Activated CD8-positive, alpha-beta T cell treated with anti-CD3 and anti-CD28 coated beads, Interleukin-2, amount 10 ng/mL, durations not matched to agents 7 days and 5 days (primary cell): ENCODE measurements around the gene CIB4. TPM values are rescaled to one million over a fixed set of nuclear protein-coding genes. Genes with fewer than 3 reads are reported as not detected.
A peak's percentile ranks its signal among the peaks of the same experiment; 100 is the strongest.

ENCODE experiments used
- ATAC-seq: fragments of 150-1000 bp; cut with Tn5 transposase; one replicate; pipeline ENCODE4 v1.10.0; 2021; ENCODE audit warnings: moderate library complexity
- CTCF ChIA-PET: fragments of 350-600 bp; sonication (Branson Sonifier 250); formaldehyde crosslinking; loops from one replicate; lab custom pipeline; 2021; ENCODE audit warnings: antibody characterized with exemption; lab: Charles Lee
- POLR2A ChIA-PET: fragments of 350-600 bp; sonication (Branson Sonifier 250); formaldehyde crosslinking; loops from one replicate; lab custom pipeline; 2021; ENCODE audit warnings: antibody characterized with exemption; lab: Charles Lee
- DNase-seq: peaks from one replicate; pipeline ENCODE4 v3.0.0-alpha.2; 2020
- H3K27ac Mint-ChIP-seq: one replicate; pipeline ENCODE4 v1.8.0; 2021; ENCODE audit warnings: mild to moderate bottlenecking, mixed read lengths
- H3K27me3 Mint-ChIP-seq: one replicate; pipeline ENCODE4 v1.8.0; 2021; ENCODE audit warnings: low read depth, mixed read lengths
- H3K36me3 Mint-ChIP-seq: one replicate; pipeline ENCODE4 v1.8.0; 2021; ENCODE audit warnings: low read depth, mixed read lengths
- H3K4me1 Mint-ChIP-seq: one replicate; pipeline ENCODE4 v1.8.0; 2021; ENCODE audit warnings: low read depth, mixed read lengths
- H3K4me3 Mint-ChIP-seq: one replicate; pipeline ENCODE4 v1.8.0; 2021; ENCODE audit warnings: mild to moderate bottlenecking, mixed read lengths
- H3K9me3 Mint-ChIP-seq: one replicate; pipeline ENCODE4 v1.8.0; 2022; ENCODE audit warnings: mixed read lengths; ENCODE audit not compliant: insufficient read depth
- total RNA-seq, 2 experiments: library from RNA; stranded (reverse); gene quantifications; one replicate each; pipeline ENCODE4 v1.2.3, GENCODE V29; 2021

CIB4 gene
- total RNA-seq, 2 experiments from 2014 or later, result not detected

DNA sequence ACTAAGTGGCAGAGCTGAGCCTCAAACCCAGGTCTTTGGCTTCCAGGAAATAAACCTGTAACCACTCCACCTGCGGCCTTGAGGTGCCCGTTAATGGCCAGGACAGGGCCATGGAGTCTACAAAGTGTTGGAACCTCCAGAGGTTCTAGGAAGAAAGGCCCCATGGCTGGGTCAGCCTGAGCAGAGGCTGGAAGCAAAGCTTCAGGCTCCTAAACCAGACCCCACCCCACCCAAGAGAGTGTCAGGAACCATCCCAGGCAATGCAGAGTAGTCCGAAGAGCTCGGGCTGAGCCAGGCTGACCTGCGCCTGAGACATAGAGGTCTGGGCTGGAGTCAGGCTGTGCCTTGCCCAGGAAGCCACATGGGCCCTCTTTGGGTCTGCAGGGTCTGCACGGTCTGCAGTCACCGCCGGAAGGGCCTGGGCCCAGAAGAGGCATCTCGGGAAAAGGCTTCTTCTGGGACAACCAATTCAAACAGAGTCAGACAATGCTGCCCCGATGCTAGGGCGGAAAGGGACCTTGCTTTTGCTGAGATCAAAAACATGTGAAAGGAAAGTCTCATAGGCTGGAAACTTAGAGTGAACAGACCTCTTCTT is 6.4 kb downstream of the CIB4 start:
- no peak overlapping the region for H3K27ac Mint-ChIP-seq
- H3K4me1 Mint-ChIP-seq, result peaks cover 1% of the 10 kb centered on the region
- no peaks in the 10 kb centered on the region for H3K36me3 Mint-ChIP-seq
- DNase-seq (no peak), ATAC-seq (no peak)
- ChIA-PET POLR2A (no interaction called here), CTCF (no interaction called here)
- H3K9me3 Mint-ChIP-seq, result no peaks in the 10 kb centered on the region
- H3K27me3 Mint-ChIP-seq, result peaks cover 5% of the 10 kb centered on the region
- no peak overlapping the region for H3K4me3 Mint-ChIP-seq

GRCh38 chr2:26633993-26634595 is 7.1 kb downstream of the CIB4 start:
- ATAC-seq (no peak), DNase-seq (no peak)
- Mint-ChIP-seq H3K27me3 (peaks cover 2% of the 10 kb centered on the region), H3K36me3 (no peaks in the 10 kb centered on the region), H3K27ac (no peak overlapping the region), H3K4me1 (no peaks in the 10 kb centered on the region), H3K9me3 (no peaks in the 10 kb centered on the region), H3K4me3 (no peak overlapping the region)
- ChIA-PET POLR2A (interaction anchor here (0.6 kb wide), 1 partner anchor 126 kb away, joined by 3 read pairs; no protein-coding TSS in a partner anchor), CTCF (no interaction called here)

- no peak overlapping the region for H3K27ac Mint-ChIP-seq
- H3K27me3 Mint-ChIP-seq, result no peaks in the 10 kb centered on the region
- no peak overlapping the region for H3K4me3 Mint-ChIP-seq
- no peaks in the 10 kb centered on the region for H3K36me3 Mint-ChIP-seq
- H3K9me3 Mint-ChIP-seq, result no peaks in the 10 kb centered on the region
- H3K4me1 Mint-ChIP-seq, result no peaks in the 10 kb centered on the region
- DNase-seq (no peak), ATAC-seq (no peak)
- CTCF ChIA-PET, result no interaction called here
- POLR2A ChIA-PET, result interaction anchor here (0.6 kb wide), 1 partner anchor 125 kb away, joined by 3 read pairs; no protein-coding TSS in a partner anchor
Measured at GRCh38 chr2:26633351-26633945, 7.7 kb downstream of the CIB4 start.

DNA sequence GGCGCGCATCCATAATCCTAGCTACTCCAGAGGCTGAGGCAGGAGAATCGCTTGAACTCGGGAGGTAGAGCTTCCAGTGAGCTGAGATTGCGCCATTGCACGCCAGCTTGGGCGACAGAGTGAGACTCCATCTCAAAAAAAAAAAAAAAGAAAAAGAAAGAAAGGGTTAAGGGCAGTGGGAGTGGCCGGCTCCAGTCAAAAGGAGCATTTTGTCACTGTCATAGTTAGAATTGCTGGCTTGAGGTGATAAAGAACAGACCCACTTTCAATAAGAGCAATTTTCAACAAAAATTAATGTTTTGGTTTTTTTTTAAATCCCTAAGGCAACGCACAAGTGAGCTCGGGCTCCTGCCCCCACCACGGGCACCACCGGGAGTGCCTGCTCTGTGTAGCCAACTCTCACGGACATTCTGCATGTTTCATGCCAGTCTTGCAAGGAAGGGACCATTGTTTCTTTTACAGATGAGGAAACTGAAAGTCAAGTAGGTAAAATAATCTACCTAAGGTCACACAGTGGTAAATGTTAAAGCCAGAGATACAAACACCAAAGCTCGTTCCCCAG is 8.5 kb downstream of the CIB4 start:
- Mint-ChIP-seq H3K27me3 (no peaks in the 10 kb centered on the region), H3K4me1 (no peaks in the 10 kb centered on the region), H3K4me3 (no peak overlapping the region), H3K9me3 (no peaks in the 10 kb centered on the region), H3K27ac (no peak overlapping the region), H3K36me3 (no peaks in the 10 kb centered on the region)
- ChIA-PET CTCF (no interaction called here), POLR2A (no interaction called here)
- DNase-seq (no peak), ATAC-seq (no peak)

GRCh38 chr2:26631401-26632170 is 9.6 kb downstream of the CIB4 start:
- no peaks in the 10 kb centered on the region for H3K27me3 Mint-ChIP-seq
- DNase-seq (no peak), ATAC-seq (peak; percentile 36)

GRCh38 chr2:26630669-26631360 is 10.4 kb downstream of the CIB4 start:
- DNase-seq (no peak), ATAC-seq (no peak)
- POLR2A ChIA-PET, result no interaction called here
- Mint-ChIP-seq H3K27me3 (no peaks in the 10 kb centered on the region), H3K27ac (no peak overlapping the region), H3K4me3 (no peak overlapping the region), H3K4me1 (no peaks in the 10 kb centered on the region), H3K9me3 (no peaks in the 10 kb centered on the region), H3K36me3 (no peaks in the 10 kb centered on the region)
- CTCF ChIA-PET, result no interaction called here

More at GRCh38 chr2:26631401-26632170, 9.6 kb downstream of the CIB4 start:
- Mint-ChIP-seq H3K9me3 (no peaks in the 10 kb centered on the region), H3K4me3 (no peak overlapping the region), H3K36me3 (no peaks in the 10 kb centered on the region), H3K27ac (no peak overlapping the region), H3K4me1 (no peaks in the 10 kb centered on the region)
- ChIA-PET CTCF (no interaction called here), POLR2A (no interaction called here)

DNA sequence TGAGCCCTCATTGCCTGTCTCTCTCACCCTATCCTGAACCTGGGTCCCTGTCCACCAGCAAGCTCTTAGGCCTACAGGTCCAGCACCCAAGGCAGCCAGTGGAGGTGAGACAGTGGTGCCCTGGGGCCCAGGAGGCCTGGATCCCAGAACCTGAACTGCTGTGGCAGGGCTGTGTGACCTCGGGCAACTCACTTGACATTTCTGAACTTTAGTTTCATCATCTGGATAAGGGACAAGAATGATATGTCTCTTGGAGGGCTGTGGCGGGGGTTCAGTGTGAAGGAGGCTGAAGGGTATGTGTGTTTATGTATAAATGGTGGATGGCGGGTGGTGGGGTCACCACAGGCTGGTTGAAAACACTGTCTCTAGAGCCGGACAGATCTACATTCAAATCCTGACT is 10.9 kb downstream of the CIB4 start:
- POLR2A ChIA-PET, result no interaction called here
- Mint-ChIP-seq H3K4me1 (no peaks in the 10 kb centered on the region), H3K27ac (no peak overlapping the region), H3K9me3 (no peaks in the 10 kb centered on the region), H3K36me3 (no peaks in the 10 kb centered on the region), H3K27me3 (no peaks in the 10 kb centered on the region), H3K4me3 (no peak overlapping the region)
- CTCF ChIA-PET, result no interaction called here
- ATAC-seq, result no peak
- DNase-seq, result no peak

GRCh38 chr2:26629751-26630150 is 11.4 kb downstream of the CIB4 start:
- H3K36me3 Mint-ChIP-seq, result no peaks in the 10 kb centered on the region
- no peak for ATAC-seq
- no peaks in the 10 kb centered on the region for H3K9me3 Mint-ChIP-seq
- ChIA-PET POLR2A (no interaction called here), CTCF (no interaction called here)
- no peaks in the 10 kb centered on the region for H3K4me1 Mint-ChIP-seq
- no peaks in the 10 kb centered on the region for H3K27me3 Mint-ChIP-seq
- no peak for DNase-seq
- no peak overlapping the region for H3K4me3 Mint-ChIP-seq
- no peak overlapping the region for H3K27ac Mint-ChIP-seq

DNA sequence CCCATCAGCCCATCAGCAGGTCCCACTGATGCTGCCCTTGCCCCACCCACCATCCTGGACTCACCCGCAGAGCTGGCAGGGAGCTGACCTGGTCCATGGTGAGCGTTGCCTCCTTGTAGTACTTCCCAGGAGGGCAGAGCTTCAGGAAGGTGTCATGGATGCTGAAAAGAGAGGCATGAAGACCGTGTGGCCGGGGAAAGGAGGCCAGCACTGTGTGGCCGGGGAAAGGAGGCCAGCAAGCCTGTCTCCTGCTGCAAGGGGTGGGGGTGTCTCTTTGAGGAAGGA is 11.9 kb downstream of the CIB4 start:
- POLR2A ChIA-PET, result no interaction called here
- no peaks in the 10 kb centered on the region for H3K27me3 Mint-ChIP-seq
- DNase-seq, result no peak

DNA sequence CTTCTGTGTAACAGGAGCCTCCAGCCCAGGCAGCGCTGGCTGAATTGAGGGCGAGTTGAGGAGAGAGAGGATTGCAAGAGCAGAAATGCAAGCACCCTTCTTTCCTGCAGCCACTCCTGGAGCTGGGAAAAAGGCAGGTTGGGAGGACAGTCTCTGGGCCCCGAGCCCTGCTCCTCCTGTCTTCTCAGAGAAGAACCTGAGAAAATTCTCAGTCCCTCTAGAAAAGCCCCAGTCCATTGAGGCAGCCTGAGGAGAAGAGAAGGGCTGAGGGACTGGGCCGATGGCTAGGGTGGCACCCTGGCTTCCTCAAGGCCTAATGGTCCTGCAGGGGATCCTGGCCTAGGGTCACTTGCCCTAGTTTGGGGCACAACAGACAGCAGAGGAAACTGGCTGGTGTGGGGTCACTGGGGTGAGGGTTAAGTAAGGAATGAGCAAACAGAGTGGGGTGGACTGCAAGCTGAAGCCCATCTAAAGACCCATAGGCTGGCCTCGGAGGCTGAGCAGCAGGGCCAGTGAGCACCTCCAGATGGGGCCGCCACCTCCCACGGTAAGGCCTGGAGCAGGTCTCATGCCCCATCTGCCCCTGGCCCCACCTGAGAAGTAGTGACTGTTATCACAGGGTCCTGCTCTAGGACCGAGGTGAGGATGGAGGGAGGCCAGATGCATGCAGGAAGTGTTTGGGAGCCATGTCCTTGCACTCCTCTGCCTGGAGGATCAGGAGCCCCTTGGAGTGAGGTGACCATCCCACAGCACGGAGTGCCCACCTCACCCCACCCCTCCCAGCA is 12.4 kb downstream of the CIB4 start:
- no peaks in the 10 kb centered on the region for H3K4me1 Mint-ChIP-seq
- no peak for ATAC-seq
- H3K4me3 Mint-ChIP-seq, result no peak overlapping the region
- H3K27ac Mint-ChIP-seq, result no peak overlapping the region
- ChIA-PET POLR2A (no interaction called here), CTCF (no interaction called here)
- no peaks in the 10 kb centered on the region for H3K9me3 Mint-ChIP-seq
- H3K27me3 Mint-ChIP-seq, result no peaks in the 10 kb centered on the region
- no peaks in the 10 kb centered on the region for H3K36me3 Mint-ChIP-seq
- no peak for DNase-seq

More for the DNA sequence above, 11.9 kb downstream of the CIB4 start:
- H3K36me3 Mint-ChIP-seq, result no peaks in the 10 kb centered on the region
- H3K4me3 Mint-ChIP-seq, result no peak overlapping the region
- H3K9me3 Mint-ChIP-seq, result no peaks in the 10 kb centered on the region
- H3K27ac Mint-ChIP-seq, result no peak overlapping the region
- no peaks in the 10 kb centered on the region for H3K4me1 Mint-ChIP-seq
- ATAC-seq, result no peak
- CTCF ChIA-PET, result no interaction called here
